Suprapubic skin (tissue), 4 donors: ENCODE results near the gene NUDT17.

Experiments
- CTCF ChIP-seq, 2 donors: fragments of 200-600 bp in 1 of 2; fragments of 450-650 bp in 1 of 2; sonication (generic) in 1 of 2; IDR thresholded peaks; one replicate each; pipeline ENCODE4 v1.5.1; 2016 to 2019; ENCODE audit warnings: antibody characterized with exemption in 2 of 2, mild to moderate bottlenecking in 1 of 2, moderate library complexity in 1 of 2
- EP300 ChIP-seq: sonication (generic); formaldehyde crosslinking; IDR thresholded peaks from one replicate; pipeline ENCODE4 v1.6.1; 2017; ENCODE audit warnings: antibody characterized with exemption
- POLR2A ChIP-seq, 2 donors: fragments of 450-650 bp; IDR thresholded peaks; one replicate each; pipeline ENCODE4 v1.6.1; 2017; ENCODE audit warnings: antibody characterized with exemption in 2 of 2, mild to moderate bottlenecking in 2 of 2, moderate library complexity in 2 of 2
- POLR2AphosphoS5 ChIP-seq, 3 donors: sonication (generic); formaldehyde crosslinking; IDR thresholded peaks; one replicate each; pipeline ENCODE4 v1.6.1; 2017; ENCODE audit warnings: antibody characterized with exemption in 3 of 3

- TF ChIP-seq CTCF (IDR thresholded peaks at IDR 0.05) (no peak), POLR2AphosphoS5 (IDR thresholded peaks at IDR 0.05) (no peak), POLR2A (IDR thresholded peaks at IDR 0.05) (no peak), EP300 (no peak)
Observed at GRCh38 chr1:145855426-145855948, 10.1 kb downstream of the NUDT17 start.
